Activated naive CD8-positive, alpha-beta T cell treated with anti-CD3 and anti-CD28 coated beads for 36 hours (primary cell): Measurements from ENCODE around the gene AMMECR1. TPM values are rescaled to one million over a fixed set of nuclear protein-coding genes. Genes with fewer than 3 reads are reported as not detected.
A peak's percentile ranks its signal among the peaks of the same experiment; 100 is the strongest.

Experiments
- DNase-seq: peaks from one replicate; pipeline ENCODE4 v3.0.0; 2021
- H3K27ac Mint-ChIP-seq: one replicate; pipeline ENCODE4 v1.8.0; 2022; ENCODE audit warnings: mild to moderate bottlenecking, moderate library complexity, mixed read lengths
- H3K27me3 Mint-ChIP-seq: one replicate; pipeline ENCODE4 v1.8.0; 2022; ENCODE audit warnings: mild to moderate bottlenecking, mixed read lengths
- H3K36me3 Mint-ChIP-seq: one replicate; pipeline ENCODE4 v1.8.0; 2021; ENCODE audit warnings: mild to moderate bottlenecking, mixed read lengths
- H3K4me1 Mint-ChIP-seq: one replicate; pipeline ENCODE4 v1.8.0; 2021; ENCODE audit warnings: mixed read lengths
- H3K4me3 Mint-ChIP-seq: one replicate; pipeline ENCODE4 v1.8.0; 2022; ENCODE audit warnings: mild to moderate bottlenecking, moderate library complexity, mixed read lengths
- H3K9me3 Mint-ChIP-seq: one replicate; pipeline ENCODE4 v1.8.0; 2022; ENCODE audit warnings: mixed read lengths
- total RNA-seq, 2 experiments: library from RNA; stranded (reverse); gene quantifications; one replicate each; pipeline ENCODE4 v1.2.3, GENCODE V29; 2021

The AMMECR1 gene
- total RNA-seq, 2 experiments from 2014 or later = 11.6 to 11.8 TPM

DNA sequence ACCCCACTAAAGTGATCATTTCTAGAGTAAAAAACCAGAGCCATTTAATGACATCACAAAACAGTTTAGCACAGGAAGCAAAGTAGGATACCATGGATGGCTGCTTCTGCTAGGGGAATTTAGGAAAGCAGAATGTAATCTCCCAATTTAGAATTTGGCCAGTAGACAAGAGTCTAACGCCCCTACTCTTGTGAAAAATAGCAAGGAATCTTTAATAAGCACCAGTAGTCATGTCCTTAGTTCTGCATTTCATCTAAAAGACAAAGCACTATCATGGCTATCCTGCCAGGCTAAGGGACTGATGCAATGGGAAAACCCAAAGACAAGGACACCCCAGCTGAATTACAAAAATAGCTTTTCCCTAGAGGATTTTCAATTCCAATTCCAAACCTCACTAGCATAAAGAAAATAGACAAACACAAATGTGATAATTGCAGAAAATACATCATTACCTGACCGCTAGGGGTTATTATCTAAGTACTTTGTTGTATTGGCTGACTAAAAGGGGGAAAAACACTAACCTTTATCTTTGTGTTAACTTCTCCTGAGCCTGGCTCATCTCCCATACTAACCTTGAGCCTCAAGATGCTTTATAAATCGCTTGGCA lies 2.6 kb upstream of the AMMECR1 start:
- H3K36me3 Mint-ChIP-seq = no peaks in the 10 kb centered on the region

DNA sequence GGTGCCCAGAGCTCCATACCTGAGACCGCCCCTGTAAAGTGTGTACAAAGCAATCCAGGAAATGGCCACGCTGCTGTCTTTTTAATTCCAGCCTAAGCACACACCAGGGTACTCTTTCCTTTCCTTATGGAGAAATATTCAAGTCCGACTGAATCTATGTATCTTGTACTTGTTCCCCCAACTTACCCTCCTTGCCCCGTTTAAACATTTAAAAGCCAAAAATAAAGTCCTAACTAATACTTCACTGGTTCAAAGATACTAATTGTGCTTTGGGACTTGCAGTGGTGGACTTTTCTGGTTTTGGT lies 731 bp upstream of the AMMECR1 start:
- H3K9me3 Mint-ChIP-seq = no peaks in the 10 kb centered on the region
- H3K4me1 Mint-ChIP-seq = peaks cover 14% of the 10 kb centered on the region
- DNase-seq = no peak
- peak overlapping the region; percentile 91 for H3K4me3 Mint-ChIP-seq
- peak overlapping the region; percentile 97 for H3K27ac Mint-ChIP-seq
- H3K27me3 Mint-ChIP-seq = peaks cover 3% of the 10 kb centered on the region
- peaks cover under 1% of the 10 kb centered on the region for H3K36me3 Mint-ChIP-seq

More for the DNA sequence above, 2.6 kb upstream of the AMMECR1 start:
- Mint-ChIP-seq H3K4me3 (no peak overlapping the region), H3K4me1 (peaks cover 6% of the 10 kb centered on the region), H3K27ac (no peak overlapping the region), H3K9me3 (no peaks in the 10 kb centered on the region), H3K27me3 (peaks cover 3% of the 10 kb centered on the region)
- no peak for DNase-seq

DNA sequence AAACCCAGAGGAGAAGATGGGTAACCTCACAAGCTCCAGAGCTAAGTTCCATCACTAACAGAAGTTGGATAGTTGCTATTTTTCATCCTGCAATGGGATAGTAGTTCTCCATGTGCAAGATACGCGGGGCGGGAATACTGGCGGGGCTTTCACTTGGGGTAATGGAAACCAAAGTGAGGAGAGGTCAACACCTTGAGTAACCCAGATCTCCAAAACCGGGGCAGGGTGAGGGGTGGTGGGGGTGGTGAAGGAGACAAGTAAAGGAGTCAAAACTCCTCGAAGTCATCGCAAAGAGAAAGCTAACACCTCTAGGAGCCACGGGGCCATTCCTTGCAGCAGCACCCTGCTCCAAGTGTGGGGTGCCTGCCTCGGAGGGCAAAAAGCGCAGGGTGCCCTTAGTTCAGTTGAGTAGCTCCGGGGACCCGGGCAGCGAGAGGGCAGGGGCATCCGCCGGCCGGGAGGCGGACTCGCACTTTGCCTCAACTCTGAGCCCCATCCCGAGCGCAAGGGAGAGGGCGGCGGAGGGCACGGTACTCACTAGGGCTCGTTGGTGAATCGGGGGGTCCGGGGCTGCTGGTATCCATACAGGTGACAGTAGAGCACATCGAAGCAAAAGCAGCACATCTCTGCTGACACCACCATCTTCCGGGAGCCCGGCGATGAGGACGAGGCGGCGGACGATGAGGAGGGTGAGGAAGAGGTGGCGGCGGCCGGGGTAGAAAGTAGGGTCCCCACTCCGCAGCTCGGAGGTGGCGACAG lies 645 bp downstream of the AMMECR1 start:
- H3K27me3 Mint-ChIP-seq = peaks cover 3% of the 10 kb centered on the region
- H3K9me3 Mint-ChIP-seq = no peaks in the 10 kb centered on the region
- H3K36me3 Mint-ChIP-seq = peaks cover 2% of the 10 kb centered on the region
- H3K4me3 Mint-ChIP-seq = peak overlapping the region; percentile 91
- DNase-seq = peak; percentile 30
- peaks cover 19% of the 10 kb centered on the region for H3K4me1 Mint-ChIP-seq
- peak overlapping the region; percentile 83 for H3K27ac Mint-ChIP-seq

DNA sequence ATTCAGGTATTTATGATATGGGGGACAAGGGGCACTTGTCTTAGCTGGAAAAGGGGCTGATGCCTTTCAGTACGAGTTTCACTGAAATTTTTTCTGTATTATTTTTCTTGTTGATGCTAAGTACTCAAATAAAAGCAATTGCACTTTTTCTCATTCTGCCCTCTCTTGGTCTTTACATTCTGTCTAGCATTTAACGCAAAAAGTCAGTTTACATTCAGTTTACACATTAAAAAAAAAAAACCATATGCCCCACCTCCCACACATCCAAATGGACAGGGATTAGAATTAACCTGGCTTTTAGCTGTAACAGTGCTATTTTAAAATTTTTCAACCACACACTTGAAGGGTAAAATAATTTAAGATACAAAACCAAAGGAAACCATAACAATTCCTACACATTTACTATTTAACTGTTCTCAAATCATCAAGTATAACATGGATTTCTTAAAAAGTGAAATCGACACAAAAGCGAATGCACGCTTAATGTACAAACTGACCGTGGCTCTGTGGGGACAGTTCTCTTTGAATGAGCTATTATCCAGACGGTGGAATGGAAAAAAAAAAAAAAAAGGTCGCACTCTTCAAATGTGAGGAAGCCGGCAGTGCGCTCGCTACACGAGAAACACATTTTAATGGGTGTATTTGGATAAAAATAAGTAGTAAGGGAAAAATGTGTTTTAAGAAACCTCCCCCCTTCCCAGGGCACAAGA lies 1.4 kb downstream of the AMMECR1 start:
- peaks cover 26% of the 10 kb centered on the region for H3K4me1 Mint-ChIP-seq
- no peak for DNase-seq
- no peaks in the 10 kb centered on the region for H3K27me3 Mint-ChIP-seq
- H3K9me3 Mint-ChIP-seq = no peaks in the 10 kb centered on the region
- H3K4me3 Mint-ChIP-seq = peak overlapping the region; percentile 91
- H3K36me3 Mint-ChIP-seq = peaks cover 2% of the 10 kb centered on the region
- H3K27ac Mint-ChIP-seq = peak overlapping the region; percentile 83

DNA sequence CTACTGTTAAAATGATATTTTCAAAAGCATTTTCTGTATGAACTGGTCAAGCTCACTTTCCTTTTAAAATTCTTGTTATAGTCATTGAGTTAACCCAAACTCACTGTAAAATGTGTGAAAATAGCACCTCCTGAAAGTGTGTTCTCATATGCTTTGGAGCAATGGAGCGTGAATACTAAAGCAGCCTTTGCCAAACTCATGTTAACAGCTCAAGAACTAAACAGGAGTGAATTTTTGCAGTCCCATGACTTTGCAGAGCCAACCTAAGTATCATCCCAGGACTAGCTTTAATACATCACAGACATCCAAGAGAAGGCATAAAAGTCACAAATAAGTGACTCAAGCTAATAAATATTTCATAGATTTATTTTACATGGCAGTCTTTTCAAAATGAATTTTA lies 2.3 kb downstream of the AMMECR1 start:
- Mint-ChIP-seq H3K27ac (no peak overlapping the region), H3K36me3 (peaks cover 3% of the 10 kb centered on the region), H3K4me3 (peak overlapping the region; percentile 63), H3K9me3 (no peaks in the 10 kb centered on the region), H3K27me3 (no peaks in the 10 kb centered on the region), H3K4me1 (peaks cover 36% of the 10 kb centered on the region)
- DNase-seq = no peak

DNA sequence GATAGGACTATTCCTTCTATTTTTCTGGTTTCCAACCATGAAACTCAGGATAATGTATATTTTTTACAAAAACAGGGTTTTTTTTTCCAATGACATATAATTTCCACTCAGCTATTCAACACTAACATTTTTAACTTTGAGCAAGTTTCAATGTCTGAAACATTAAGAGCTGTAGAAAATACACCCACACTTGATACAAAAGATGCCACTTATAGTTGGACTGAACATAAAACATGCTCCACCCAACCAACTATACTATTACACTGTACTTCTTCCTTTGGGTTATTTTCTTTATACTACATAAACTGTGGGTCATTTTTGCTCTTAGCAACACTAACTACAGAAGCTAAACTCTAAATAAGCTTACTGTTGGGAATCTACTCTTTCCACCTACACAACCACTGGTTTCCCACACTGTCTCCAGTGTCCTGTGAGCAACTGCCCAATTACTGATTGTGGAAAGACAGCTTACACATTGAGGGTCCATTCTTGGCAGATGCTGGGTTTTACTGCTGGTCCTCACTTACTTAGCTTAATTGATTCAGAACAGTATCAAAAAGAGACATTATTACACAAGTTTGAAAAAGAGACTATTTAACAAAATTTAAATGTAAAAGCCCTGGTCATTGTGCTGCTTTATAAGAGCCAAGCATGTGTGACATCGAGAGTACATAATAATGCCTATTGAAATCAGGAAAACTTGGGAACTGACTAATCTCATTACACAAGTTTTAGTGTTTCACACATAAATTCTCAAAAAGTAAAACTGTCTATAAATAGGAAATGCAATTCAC lies 6.3 kb downstream of the AMMECR1 start:
- DNase-seq = no peak
- H3K36me3 Mint-ChIP-seq = peaks cover 10% of the 10 kb centered on the region
- no peaks in the 10 kb centered on the region for H3K9me3 Mint-ChIP-seq
- H3K4me1 Mint-ChIP-seq = peaks cover 49% of the 10 kb centered on the region
- H3K4me3 Mint-ChIP-seq = peak overlapping the region; percentile 42
- H3K27me3 Mint-ChIP-seq = no peaks in the 10 kb centered on the region
- H3K27ac Mint-ChIP-seq = peak overlapping the region; percentile 74

DNA sequence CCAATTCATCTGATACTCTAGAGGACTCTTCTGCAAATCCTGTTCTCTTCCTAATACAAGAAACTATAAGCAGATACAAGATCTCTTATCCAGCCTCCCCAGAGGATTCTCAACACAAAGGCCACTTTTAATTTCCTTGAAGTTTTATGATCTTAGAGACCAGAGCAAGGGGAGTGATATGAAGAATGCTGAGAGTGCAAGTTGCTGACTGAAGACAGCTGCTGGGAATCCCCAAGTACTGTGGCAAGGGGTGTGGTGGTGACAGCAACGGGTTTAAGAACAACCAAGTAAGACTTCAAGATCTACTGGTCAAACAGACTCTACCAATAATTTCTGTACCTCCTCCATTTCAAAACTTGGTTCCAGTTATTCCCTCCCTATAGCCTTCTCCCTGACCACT lies 7.0 kb downstream of the AMMECR1 start:
- no peaks in the 10 kb centered on the region for H3K27me3 Mint-ChIP-seq
- DNase-seq = peak; percentile 14
- H3K27ac Mint-ChIP-seq = peak overlapping the region; percentile 74
- H3K9me3 Mint-ChIP-seq = no peaks in the 10 kb centered on the region
- peaks cover 48% of the 10 kb centered on the region for H3K4me1 Mint-ChIP-seq
- peaks cover 10% of the 10 kb centered on the region for H3K36me3 Mint-ChIP-seq
- H3K4me3 Mint-ChIP-seq = peak overlapping the region; percentile 42

DNA sequence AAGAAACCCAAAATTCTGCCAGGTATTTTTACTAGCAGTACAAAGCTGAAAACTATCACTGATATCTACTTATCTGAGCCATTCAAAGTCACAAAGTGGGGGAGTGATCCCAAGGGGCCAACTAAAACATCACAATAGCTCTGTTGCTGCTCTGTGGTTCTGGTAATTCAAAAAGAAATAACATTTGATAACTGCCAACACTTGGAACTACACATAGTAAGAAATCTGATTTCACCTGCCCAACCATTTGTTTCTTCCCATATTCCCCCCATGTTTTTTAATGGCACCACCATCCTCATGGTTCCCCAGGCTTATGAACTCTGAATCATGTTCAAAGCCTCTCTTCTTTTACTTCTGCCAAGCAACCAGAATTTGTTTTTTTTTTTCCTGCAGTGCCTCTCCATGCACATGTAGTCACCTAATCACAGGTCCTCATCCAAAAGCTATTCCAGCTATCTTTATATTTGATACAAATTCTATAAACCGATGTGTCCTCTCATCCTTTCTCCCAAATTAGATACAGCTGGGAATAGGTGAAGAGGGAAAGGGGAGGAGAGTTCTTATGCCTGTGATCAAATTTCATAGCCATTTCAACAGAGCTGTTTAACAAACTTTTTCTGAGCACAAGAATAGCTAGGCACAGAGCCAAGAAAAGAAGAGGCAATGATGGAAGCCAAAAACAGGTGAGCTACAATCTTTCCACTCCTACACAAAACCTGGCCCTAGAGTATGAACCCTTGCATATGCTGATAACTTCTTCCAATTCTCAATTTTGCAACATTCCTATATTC lies 7.7 kb downstream of the AMMECR1 start:
- H3K4me1 Mint-ChIP-seq = peaks cover 42% of the 10 kb centered on the region

DNA sequence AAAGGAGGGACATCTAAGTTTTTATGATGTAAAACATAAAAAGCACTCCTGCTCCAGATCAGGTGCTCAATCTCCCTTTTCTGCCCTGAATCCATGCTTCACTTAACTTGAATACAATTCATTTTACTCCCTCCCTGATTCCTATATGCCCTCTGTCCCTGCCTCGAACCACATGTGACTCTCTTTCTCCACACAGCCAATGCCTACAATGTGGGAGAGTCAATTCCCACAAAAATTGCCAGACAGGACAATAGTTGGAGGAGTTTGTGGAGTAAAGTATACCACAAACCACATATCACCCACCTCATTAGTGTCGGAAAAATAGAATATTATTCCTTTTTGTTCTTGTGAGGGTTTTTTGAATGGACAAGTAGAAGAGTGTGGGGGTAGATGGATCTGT lies 9.7 kb downstream of the AMMECR1 start:
- DNase-seq = no peak
- no peak overlapping the region for H3K27ac Mint-ChIP-seq
- no peaks in the 10 kb centered on the region for H3K27me3 Mint-ChIP-seq
- H3K36me3 Mint-ChIP-seq = peaks cover 11% of the 10 kb centered on the region
- H3K4me3 Mint-ChIP-seq = no peak overlapping the region
- H3K9me3 Mint-ChIP-seq = no peaks in the 10 kb centered on the region
- H3K4me1 Mint-ChIP-seq = peaks cover 44% of the 10 kb centered on the region

More for the DNA sequence above, 7.7 kb downstream of the AMMECR1 start:
- no peaks in the 10 kb centered on the region for H3K9me3 Mint-ChIP-seq
- no peak overlapping the region for H3K4me3 Mint-ChIP-seq
- H3K27ac Mint-ChIP-seq = no peak overlapping the region
- DNase-seq = no peak
- no peaks in the 10 kb centered on the region for H3K27me3 Mint-ChIP-seq
- H3K36me3 Mint-ChIP-seq = peaks cover 10% of the 10 kb centered on the region

DNA sequence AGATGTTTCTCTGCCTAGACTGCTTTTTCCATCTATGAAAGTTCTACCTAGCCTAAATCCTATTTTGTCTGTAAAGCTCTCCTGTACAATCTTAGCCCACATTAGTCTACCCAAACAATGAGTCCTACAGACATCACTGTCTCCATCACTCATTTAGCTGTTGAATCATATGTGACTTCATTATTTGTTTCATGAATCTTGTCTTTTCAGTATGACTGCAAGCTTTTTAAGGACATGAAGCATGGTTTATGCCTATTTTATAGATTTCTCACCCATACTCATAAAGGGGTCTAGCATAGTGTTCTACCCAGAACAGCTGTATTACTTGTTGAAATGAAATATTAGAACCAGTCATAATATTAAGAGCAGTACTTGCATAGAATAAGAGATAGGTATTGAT lies 13.0 kb downstream of the AMMECR1 start:
- no peaks in the 10 kb centered on the region for H3K27me3 Mint-ChIP-seq

DNA sequence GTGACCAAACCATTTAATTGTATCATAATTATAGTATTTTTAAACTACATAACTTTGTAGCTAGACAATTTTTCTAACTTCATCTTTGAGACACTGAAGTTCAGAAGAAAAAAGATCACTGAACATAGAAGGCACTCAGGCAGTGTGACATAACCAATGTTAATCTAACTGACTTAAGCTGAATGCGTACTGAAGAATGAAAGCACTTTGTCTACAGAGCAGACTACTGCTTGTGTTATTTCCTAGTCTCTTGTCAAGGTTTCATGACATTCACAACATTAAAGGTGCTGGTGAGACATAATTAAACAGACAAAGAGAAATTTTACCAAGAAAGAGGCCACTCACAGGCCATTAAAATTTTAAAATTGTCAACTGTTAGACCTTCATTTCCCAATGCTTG lies 13.5 kb downstream of the AMMECR1 start:
- Mint-ChIP-seq H3K4me1 (peaks cover 16% of the 10 kb centered on the region), H3K27me3 (no peaks in the 10 kb centered on the region), H3K9me3 (peaks cover 2% of the 10 kb centered on the region), H3K27ac (no peak overlapping the region), H3K36me3 (peaks cover 23% of the 10 kb centered on the region), H3K4me3 (no peak overlapping the region)
- no peak for DNase-seq

More for the DNA sequence above, 13.0 kb downstream of the AMMECR1 start:
- Mint-ChIP-seq H3K4me3 (no peak overlapping the region), H3K36me3 (peaks cover 21% of the 10 kb centered on the region), H3K9me3 (peaks cover 2% of the 10 kb centered on the region), H3K4me1 (peaks cover 19% of the 10 kb centered on the region), H3K27ac (no peak overlapping the region)
- no peak for DNase-seq

DNA sequence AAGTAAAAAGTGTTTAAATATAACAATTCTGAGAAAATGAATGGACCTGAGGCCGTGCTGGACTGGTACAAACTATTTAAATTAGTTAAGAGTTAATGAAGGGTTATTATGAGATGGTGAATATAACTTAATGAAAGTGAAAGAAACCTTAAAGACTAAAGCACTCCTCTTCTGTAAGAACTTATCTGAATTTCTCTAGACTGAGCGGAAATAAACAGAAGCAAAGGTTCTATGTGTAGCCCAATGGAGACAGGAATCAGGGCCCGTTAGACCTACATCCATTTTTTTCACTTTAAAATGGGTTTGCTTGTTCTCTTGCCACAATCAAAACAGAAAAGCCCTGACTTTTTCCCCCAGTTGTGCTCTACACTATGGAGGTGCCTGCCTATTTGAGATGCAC lies 14.9 kb downstream of the AMMECR1 start:
- peaks cover 18% of the 10 kb centered on the region for H3K36me3 Mint-ChIP-seq
- H3K27me3 Mint-ChIP-seq = no peaks in the 10 kb centered on the region
- no peak overlapping the region for H3K4me3 Mint-ChIP-seq
- peaks cover 2% of the 10 kb centered on the region for H3K9me3 Mint-ChIP-seq
- H3K4me1 Mint-ChIP-seq = peaks cover 10% of the 10 kb centered on the region
- no peak overlapping the region for H3K27ac Mint-ChIP-seq
- DNase-seq = no peak

DNA sequence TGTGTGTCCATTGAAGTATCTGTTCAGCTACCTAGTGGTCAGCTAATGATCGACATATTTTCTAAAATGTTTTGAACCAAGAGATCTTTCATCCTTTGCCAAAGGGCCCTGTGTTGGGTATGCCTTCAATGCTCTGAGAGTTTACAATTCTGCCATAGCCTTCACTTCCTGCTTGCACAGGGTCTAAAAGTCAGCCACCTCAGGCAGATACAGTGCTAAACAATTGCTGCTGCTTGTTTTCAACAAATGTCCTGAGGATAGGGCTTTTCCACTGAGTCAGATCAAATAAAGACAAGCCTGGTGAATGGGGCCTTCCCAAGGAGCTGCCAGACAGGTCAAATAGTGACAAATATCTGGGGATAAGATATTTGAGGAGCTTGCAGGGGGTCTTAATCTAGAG lies 16.7 kb downstream of the AMMECR1 start:
- Mint-ChIP-seq H3K27me3 (no peaks in the 10 kb centered on the region), H3K36me3 (peaks cover 25% of the 10 kb centered on the region), H3K4me1 (peaks cover 11% of the 10 kb centered on the region), H3K9me3 (peaks cover 7% of the 10 kb centered on the region), H3K4me3 (no peak overlapping the region), H3K27ac (no peak overlapping the region)
- no peak for DNase-seq

DNA sequence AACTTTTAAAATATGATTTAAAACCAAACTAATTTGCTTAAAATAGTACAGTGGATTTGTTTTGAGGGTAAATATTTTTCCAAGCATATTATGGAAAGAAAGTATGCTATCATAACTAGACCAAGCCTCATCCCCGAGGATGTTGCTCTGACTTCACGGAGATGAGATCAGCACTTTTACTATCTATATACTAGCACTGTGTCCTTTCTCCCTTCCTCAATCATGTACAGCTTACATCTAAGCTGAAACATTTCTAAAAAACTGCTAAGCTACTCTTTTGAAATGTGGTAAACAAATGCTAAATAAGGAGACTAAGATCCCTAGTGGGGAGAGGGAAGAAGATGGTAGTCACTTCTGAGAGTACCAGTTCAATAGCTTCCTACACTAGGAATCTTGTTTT lies 23.8 kb downstream of the AMMECR1 start:
- DNase-seq = no peak
- H3K27me3 Mint-ChIP-seq = no peaks in the 10 kb centered on the region
- H3K4me1 Mint-ChIP-seq = peaks cover 4% of the 10 kb centered on the region
- no peak overlapping the region for H3K27ac Mint-ChIP-seq
- peaks cover 6% of the 10 kb centered on the region for H3K9me3 Mint-ChIP-seq
- peaks cover 9% of the 10 kb centered on the region for H3K36me3 Mint-ChIP-seq
- no peak overlapping the region for H3K4me3 Mint-ChIP-seq
